ENCODE measurements around the gene PRR5.

DNA sequence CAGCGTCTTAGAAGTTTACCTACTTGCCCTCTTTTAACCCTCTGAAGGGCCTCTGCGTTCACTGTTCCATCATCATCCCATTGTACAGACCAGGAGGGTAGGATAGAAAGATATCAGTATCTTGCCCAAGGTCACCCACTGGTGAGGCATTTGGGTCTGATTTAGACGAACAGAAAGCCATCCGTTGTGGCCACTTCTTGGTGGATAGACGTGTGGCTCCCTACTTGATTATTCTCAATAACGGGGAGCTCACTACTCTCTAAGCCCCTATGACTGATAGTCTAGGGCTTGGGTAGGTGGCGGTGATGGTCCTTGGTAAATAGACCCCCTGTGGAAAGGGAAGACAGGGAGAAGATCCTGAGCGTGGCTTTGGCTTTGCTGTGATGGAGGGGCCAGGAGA, 28.6 kb upstream of the PRR5 start:
- TF ChIP-seq, protein P1, sequence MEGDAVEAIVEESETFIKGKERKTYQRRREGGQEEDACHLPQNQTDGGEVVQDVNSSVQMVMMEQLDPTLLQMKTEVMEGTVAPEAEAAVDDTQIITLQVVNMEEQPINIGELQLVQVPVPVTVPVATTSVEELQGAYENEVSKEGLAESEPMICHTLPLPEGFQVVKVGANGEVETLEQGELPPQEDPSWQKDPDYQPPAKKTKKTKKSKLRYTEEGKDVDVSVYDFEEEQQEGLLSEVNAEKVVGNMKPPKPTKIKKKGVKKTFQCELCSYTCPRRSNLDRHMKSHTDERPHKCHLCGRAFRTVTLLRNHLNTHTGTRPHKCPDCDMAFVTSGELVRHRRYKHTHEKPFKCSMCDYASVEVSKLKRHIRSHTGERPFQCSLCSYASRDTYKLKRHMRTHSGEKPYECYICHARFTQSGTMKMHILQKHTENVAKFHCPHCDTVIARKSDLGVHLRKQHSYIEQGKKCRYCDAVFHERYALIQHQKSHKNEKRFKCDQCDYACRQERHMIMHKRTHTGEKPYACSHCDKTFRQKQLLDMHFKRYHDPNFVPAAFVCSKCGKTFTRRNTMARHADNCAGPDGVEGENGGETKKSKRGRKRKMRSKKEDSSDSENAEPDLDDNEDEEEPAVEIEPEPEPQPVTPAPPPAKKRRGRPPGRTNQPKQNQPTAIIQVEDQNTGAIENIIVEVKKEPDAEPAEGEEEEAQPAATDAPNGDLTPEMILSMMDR (IDR thresholded peaks at IDR 0.05), result no peak
- TF ChIP-seq POLR2A (IDR thresholded peaks at IDR 0.05) (no peak), POLR2AphosphoS5 (IDR thresholded peaks at IDR 0.05) (no peak)
